GM10266 (cell line): ENCODE data around the gene ZNF71.
A peak's percentile ranks its signal among the peaks of the same experiment; 100 is the strongest.

Experiments
- DNase-seq: peaks from one replicate; pipeline ENCODE4 v3.0.0; 2012; ENCODE audit errors: extremely low spot score
- TF ChIP-seq, protein P1 (sequence below): IDR thresholded peaks from 2 replicates; pipeline ENCODE4 v1.5.1; 2012; ENCODE audit warnings: mild to moderate bottlenecking, low read depth; ENCODE audit not compliant: control insufficient read depth, insufficient read depth; ENCODE audit errors: missing control alignments

ZNF71 gene

DNA sequence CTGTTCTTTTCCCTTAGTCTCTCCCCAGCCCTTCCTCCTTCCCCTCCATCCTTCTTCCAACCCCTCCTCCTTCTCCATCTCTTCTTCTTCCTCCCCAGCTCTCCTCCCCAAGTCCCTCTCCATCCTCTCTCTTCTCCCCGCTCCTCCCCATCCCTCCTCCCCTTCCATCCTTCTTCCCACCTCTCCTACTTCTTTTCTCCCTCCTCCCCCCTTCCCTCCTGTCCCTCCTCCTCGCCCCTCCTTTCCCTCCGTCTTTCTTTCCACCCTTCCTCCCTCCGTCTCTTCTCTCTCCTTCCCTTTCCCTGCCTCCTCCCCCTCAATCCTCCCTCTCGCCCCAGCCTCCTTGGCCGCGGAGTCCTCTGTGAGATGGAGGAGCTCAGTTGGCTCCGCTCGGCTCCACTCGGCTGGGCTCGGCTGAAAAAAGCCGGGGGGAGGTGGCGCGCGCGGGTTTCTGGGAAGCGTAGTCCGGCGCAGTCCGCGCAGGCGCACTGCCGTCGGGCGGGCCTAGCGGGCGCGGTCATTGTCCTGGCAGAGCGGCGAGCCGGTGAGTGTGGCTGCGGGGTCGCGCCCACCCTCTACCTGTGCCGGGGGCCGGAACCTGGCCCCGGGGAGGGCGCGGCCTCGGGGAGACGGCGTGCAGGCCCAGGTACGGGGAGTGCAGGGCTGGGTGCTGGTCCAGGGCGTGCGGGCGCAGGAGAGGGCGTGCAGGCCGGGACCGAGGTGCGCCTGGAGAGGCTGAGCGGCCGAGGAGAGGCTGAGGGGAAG, at the start of gene ZNF71:
ZNF71 (plus strand) TSS at position 520 of the 765 bp plus-strand sequence. CDS start 6,257 bp downstream, outside the sequence.
- peak; percentile 95 for DNase-seq
- TF ChIP-seq, protein P1, sequence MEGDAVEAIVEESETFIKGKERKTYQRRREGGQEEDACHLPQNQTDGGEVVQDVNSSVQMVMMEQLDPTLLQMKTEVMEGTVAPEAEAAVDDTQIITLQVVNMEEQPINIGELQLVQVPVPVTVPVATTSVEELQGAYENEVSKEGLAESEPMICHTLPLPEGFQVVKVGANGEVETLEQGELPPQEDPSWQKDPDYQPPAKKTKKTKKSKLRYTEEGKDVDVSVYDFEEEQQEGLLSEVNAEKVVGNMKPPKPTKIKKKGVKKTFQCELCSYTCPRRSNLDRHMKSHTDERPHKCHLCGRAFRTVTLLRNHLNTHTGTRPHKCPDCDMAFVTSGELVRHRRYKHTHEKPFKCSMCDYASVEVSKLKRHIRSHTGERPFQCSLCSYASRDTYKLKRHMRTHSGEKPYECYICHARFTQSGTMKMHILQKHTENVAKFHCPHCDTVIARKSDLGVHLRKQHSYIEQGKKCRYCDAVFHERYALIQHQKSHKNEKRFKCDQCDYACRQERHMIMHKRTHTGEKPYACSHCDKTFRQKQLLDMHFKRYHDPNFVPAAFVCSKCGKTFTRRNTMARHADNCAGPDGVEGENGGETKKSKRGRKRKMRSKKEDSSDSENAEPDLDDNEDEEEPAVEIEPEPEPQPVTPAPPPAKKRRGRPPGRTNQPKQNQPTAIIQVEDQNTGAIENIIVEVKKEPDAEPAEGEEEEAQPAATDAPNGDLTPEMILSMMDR: no peak

DNA sequence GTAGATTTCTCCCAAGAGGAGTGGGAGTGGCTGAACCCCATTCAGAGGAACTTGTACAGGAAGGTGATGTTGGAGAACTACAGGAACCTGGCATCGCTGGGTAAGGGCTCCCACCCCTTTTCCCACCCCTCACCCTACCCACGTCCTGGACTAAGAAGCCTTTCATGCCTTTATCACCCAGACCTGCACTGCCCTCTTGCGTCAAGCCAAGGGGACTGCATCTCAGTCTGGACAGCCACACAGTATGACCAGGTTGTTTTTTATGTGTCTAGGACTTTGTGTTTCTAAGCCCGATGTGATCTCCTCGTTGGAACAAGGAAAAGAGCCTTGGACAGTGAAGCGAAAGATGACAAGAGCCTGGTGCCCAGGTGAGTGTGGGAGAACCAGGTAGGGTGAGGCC, 47.6 kb upstream of the ZNF71 start:
- TF ChIP-seq, protein P1: no peak
- DNase-seq: no peak

DNA sequence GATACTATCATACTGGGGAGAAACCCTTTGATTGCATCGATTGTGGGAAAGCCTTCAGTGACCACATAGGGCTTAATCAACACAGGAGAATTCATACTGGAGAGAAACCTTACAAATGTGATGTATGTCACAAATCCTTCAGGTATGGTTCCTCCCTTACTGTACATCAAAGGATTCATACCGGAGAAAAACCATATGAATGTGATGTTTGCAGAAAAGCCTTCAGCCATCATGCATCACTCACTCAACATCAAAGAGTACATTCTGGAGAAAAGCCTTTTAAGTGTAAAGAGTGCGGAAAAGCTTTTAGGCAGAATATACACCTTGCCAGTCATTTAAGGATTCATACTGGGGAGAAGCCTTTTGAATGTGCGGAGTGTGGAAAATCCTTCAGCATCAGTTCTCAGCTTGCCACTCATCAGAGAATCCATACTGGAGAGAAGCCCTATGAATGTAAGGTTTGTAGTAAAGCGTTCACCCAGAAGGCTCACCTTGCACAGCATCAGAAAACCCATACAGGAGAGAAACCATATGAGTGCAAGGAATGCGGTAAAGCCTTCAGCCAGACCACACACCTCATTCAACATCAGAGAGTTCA, 40.7 kb upstream of the ZNF71 start:
- TF ChIP-seq, protein P1: no peak
- no peak for DNase-seq

DNA sequence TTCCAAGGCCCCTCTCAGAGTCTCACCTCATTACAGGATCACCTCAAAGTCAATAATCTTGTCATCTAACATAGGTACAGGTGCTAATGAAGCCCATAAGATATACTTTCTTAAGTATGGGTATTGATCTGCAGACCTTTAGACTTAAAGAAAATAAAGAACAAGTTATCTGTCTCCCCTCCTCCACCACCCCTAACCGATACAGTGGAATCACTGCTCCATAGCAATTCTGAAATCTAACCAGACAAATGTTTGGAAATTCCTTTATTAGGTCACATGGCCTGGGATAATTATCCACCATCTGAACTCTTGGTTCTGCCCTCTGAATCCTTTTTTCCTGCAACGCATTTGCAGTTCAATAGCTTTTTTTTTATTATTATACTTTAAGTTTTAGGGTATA, 32.3 kb upstream of the ZNF71 start:
- TF ChIP-seq, protein P1: no peak
- DNase-seq: no peak

- DNase-seq: peak; percentile 45
These were observed 28.2 kb upstream of the ZNF71 start for GRCh38 chr19:56566904-56567273.

DNA sequence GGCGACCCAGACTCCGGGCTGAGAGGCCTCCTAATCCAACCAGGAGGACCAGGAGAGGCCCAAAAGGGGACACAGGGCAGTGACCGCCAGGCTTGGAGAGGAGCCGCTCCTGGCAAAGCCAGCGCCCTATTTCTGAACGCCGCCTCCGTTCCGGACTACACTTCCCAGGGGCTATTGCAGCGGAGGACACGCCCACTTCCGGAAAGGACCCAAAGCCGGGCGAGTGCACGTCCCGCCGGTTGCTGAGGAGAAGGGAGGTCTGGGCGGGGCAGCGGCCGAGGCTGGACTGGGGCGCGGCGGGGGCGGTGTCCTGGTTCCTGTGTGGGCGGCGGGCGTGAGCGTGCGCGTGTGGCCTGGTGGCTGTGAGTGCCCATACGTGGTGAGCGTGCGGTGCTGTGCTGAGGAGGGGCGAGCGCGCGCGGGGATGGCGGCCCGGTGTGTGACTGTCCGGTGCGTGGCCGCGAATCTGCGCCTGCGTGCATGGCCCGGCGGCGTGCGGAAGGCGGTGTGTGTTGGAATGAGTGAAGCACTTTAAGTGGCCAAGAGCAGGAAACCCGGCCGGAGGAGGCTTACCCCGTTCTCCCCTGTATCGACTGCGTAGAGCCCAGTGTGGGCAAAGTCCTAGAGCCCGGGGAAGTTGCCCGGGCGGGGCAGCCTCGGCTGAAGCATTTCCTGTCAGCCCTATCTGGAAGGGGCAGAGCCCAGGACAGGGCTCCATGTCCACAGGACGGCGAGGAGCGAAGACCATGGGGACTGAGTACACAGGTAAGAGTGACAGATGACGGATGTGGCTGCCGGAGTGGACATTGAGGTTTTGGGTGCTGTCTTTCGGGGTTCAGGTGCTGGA, 27.6 kb upstream of the ZNF71 start, which contains the start of gene ZNF470:
ZNF470 (plus strand) TSS at position 195 of the 847 bp plus-strand sequence. CDS start 2,844 bp downstream, outside the sequence.
- TF ChIP-seq, protein P1: no peak
- peak; percentile 90 for DNase-seq

More at GRCh38 chr19:56566904-56567273, 28.2 kb upstream of the ZNF71 start:
- TF ChIP-seq, protein P1: no peak

GRCh38 chr19:56572589-56572988, 22.5 kb upstream of the ZNF71 start:
- TF ChIP-seq, protein P1: no peak
- DNase-seq: no peak
